K562 (cell line): ENCODE data around the gene NRXN3.

Experiments used
- ATF7 ChIP-seq: fragments of 450-650 bp; IDR thresholded peaks from 2 replicates; pipeline ENCODE4 v1.7.1; 2014; ENCODE audit warnings: mild to moderate bottlenecking, moderate library complexity
- E2F4 ChIP-seq: sonication (generic); formaldehyde crosslinking; IDR thresholded peaks from 2 replicates; pipeline ENCODE4 v1.8.0; 2022; ENCODE audit warnings: mild to moderate bottlenecking, low read depth, missing genetic modification reagents
- FOXM1 ChIP-seq, 2 experiments: fragments of 450-650 bp in 1 of 2; sonication (generic) in 1 of 2; formaldehyde crosslinking in 1 of 2; IDR thresholded peaks; 2 replicates each; pipeline versions ENCODE4 v1.6.1 to v1.9.0; 2017 to 2022; ENCODE audit warnings: low read depth in 2 of 2, mild to moderate bottlenecking in 2 of 2, missing genetic modification reagents in 1 of 2, moderate library complexity in 1 of 2
- GABPA ChIP-seq: fragments of 200-800 bp; sonication (Bioruptor generic); conservative IDR thresholded peaks from 2 replicates; pipeline ENCODE4 v1.6.1; 2016; ENCODE audit warnings: low read depth, missing genetic modification characterization, missing compliant biosample characterization
- IFI16 ChIP-seq: fragments of 250-450 bp; sonication (Bioruptor Pico); IDR thresholded peaks from 2 replicates; pipeline ENCODE4 v2.1.2; 2022; ENCODE audit warnings: mild to moderate bottlenecking, inconsistent platforms
- JUND ChIP-seq, 2 experiments: IDR thresholded peaks; 2 replicates in 1 of 2; 3 replicates in 1 of 2; pipeline ENCODE4 v1.6.1; 2011; ENCODE audit warnings: borderline replicate concordance in 2 of 2, low read depth in 2 of 2, low read length in 2 of 2, improper control_type of control experiment in 1 of 2, missing biosample characterization in 1 of 2, missing genetic modification characterization in 1 of 2, missing genetic modification reagents in 1 of 2
- MXI1 ChIP-seq: IDR thresholded peaks from 2 replicates; pipeline ENCODE4 v1.6.1; 2011; ENCODE audit warnings: low read depth, mild to moderate bottlenecking, improper control_type of control experiment, low read length
- ZNF133 ChIP-seq: fragments of 250-450 bp; sonication (Bioruptor Pico); IDR thresholded peaks from 2 replicates; pipeline ENCODE4 v1.4.0; 2020; ENCODE audit warnings: mild to moderate bottlenecking
- ZNF277 ChIP-seq: fragments of 250-450 bp; sonication (Bioruptor Pico); IDR thresholded peaks from 2 replicates; pipeline ENCODE4 v1.8.0; 2022; ENCODE audit warnings: inconsistent platforms, mild to moderate bottlenecking, moderate library complexity, borderline replicate concordance
- ZNF445 ChIP-seq: fragments of 250-450 bp; sonication (Bioruptor Pico); IDR thresholded peaks from 2 replicates; pipeline ENCODE4 v1.4.0; 2020; ENCODE audit warnings: low read depth, mild to moderate bottlenecking, moderate library complexity
- ZNF766 ChIP-seq: fragments of 200-800 bp; sonication (Bioruptor generic); conservative IDR thresholded peaks from 2 replicates; pipeline ENCODE4 v1.6.1; 2016; ENCODE audit warnings: missing genetic modification characterization, missing compliant biosample characterization

GRCh38 chr14:78207414-78207813, 37.2 kb downstream of the NRXN3 start:
- TF ChIP-seq MXI1 = no peak
- TF ChIP-seq ZNF766 (CRISPR knock-in tag) = no peak
- TF ChIP-seq JUND (IDR thresholded peaks at IDR 0.05; ENCODE audit: borderline replicate concordance, low read depth, low read length) = no peak
- TF ChIP-seq JUND (tag; IDR thresholded peaks at IDR 0.05; ENCODE audit: borderline replicate concordance, low read depth, low read length) = no peak
- no peak for TF ChIP-seq ZNF445 (CRISPR knock-in tag)
- no peak for TF ChIP-seq ZNF277 (CRISPR knock-in tag)
- no peak for TF ChIP-seq GABPA (tag)
- no peak for TF ChIP-seq ZNF133
- TF ChIP-seq E2F4 (CRISPR knock-in tag) = no peak
- TF ChIP-seq ATF7 = no peak
- TF ChIP-seq IFI16 (CRISPR knock-in tag) = no peak
- no peak for TF ChIP-seq FOXM1 (IDR thresholded peaks at IDR 0.05; ENCODE audit: low read depth)
- TF ChIP-seq FOXM1 (CRISPR knock-in tag; IDR thresholded peaks at IDR 0.05; ENCODE audit: low read depth) = no peak
